ENCODE results near the gene UBE2G1. TPM values are rescaled to one million over a fixed set of nuclear protein-coding genes. Genes with fewer than 3 reads are reported as not detected.

The UBE2G1 gene
- total and polyA plus RNA-seq, 2 of the 8 experiments (the other 6 are each of a cell fraction or from before 2014, with no cell fraction given) = 73.9 to 170 TPM

DNA sequence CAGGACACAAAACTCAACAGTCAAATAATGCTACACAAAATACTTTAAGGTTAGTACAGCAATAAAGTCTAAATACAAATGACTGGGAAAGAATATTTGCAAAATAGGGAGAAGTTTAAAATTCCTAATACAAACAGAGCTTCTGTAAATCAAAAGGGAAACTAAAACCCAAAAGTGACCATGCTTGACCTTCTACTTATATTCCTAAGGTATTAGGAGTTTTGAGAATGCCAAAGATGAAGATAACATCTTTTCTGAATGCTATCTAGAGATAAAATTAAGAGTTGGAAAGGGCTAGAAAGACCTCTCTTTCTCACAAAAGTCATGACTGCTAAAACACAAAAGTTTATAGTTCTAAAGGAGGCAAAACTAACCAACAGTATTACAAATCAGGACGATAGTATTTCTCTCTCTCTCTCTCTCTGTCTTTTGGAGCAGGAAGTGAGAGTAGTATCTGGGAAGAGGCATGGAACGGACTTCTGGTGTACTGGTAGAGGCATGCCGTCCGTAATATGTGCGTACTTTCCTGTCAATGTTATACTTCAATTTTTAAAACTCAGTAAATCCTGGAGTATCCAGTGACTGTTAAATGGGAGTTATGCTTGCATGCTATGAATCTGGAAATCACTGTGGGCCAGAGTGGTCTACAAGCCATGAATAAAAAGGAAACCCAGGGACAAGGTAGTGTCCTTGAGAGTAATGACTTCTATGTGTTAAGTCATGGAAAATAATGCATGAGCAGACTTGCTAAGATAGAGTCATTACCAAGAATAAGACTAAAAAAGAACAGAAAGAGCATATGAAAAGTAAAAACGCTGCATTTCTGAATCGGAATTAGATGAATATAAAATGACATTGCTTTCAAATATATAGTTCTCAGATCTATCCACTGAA, 53.0 kb downstream of the UBE2G1 start:
- WGBS, 2 experiments (ENCODE audit: extremely low coverage in 1 of 2, insufficient coverage in 1 of 2, insufficient read length in 1 of 2, insufficient replicate concordance in 2 of 2, low coverage in 1 of 2, low lambda C conversion rate in 2 of 2, missing lambda C conversion rate in 1 of 2) = 94% methylated on average over 7 of the region's 7 CpGs; no CpG with 5 or more reads in 1 of the 2 experiments
- H4K91ac ChIP-seq (replicated peaks; ENCODE audit: insufficient read length, low read length) = no peak overlapping the region
- H3K14ac ChIP-seq (ENCODE audit: insufficient read length) = no peak overlapping the region
- H2BK15ac ChIP-seq (ENCODE audit: low read length) = no peak overlapping the region
- H2BK120ac ChIP-seq (replicated peaks; ENCODE audit: low read depth, low read length) = no peak overlapping the region
- H3K9ac ChIP-seq (replicated peaks in 1 of 4; ENCODE audit: extremely low read depth in 1 of 4, low read depth in 3 of 4, low read length in 3 of 4) = no peak overlapping the region
- no peak overlapping the region for H3K4ac ChIP-seq (replicated peaks; ENCODE audit: insufficient read length, low read depth, low read length)
- no peak overlapping the region for H3K27ac ChIP-seq (ENCODE audit: low read depth, low read length)
- no peak overlapping the region for H2AFZ ChIP-seq (ENCODE audit: low read length)
- no peak overlapping the region for H2BK12ac ChIP-seq (ENCODE audit: low read depth, low read length)
- CTCF ChIA-PET (ENCODE audit: partially characterized antibody) = no interaction called here
- H2AK5ac ChIP-seq (ENCODE audit: low read depth, low read length) = no peak overlapping the region
- H3K79me1 ChIP-seq (ENCODE audit: low read depth, low read length) = peaks cover 5% of the 10 kb centered on the region
- H3K23me2 ChIP-seq (ENCODE audit: low read depth, low read length) = no peaks in the 10 kb centered on the region
- no peaks in the 10 kb centered on the region for H3K27me3 ChIP-seq (replicated peaks in 1 of 4; ENCODE audit: control insufficient read depth in 3 of 4, extremely low read depth in 1 of 4, insufficient read depth in 3 of 4, low read length in 3 of 4)
- FAIRE-seq = no peak
- H2BK20ac ChIP-seq (ENCODE audit: low read length) = no peak overlapping the region
- H3K4me2 ChIP-seq (ENCODE audit: insufficient read depth in 1 of 2, low read depth in 2 of 2, low read length in 2 of 2) = no peak overlapping the region
- peaks cover 14 to 16% of the 10 kb centered on the region in 2 experiments for H4K20me1 ChIP-seq (replicated peaks in 1 of 2; ENCODE audit: control insufficient read depth in 1 of 2, insufficient read depth in 2 of 2, low read length in 2 of 2)
- H3K23ac ChIP-seq (ENCODE audit: insufficient read length) = no peak overlapping the region
- H2BK5ac ChIP-seq (ENCODE audit: low read depth, low read length) = no peak overlapping the region
- H3K18ac ChIP-seq (ENCODE audit: extremely low read depth, low read length) = no peak overlapping the region
- no peak overlapping the region for H4K5ac ChIP-seq (ENCODE audit: insufficient read length, low read depth, low read length)
- H3K4me1 ChIP-seq (replicated peaks in 1 of 4; ENCODE audit: control insufficient read depth in 3 of 4, insufficient read depth in 4 of 4, low read length in 3 of 4) = peaks cover 0 to 14% (median under 1%) of the 10 kb centered on the region in 4 experiments; a peak in 3 of 7 replicates
- H3K9me3 ChIP-seq (ENCODE audit: insufficient read depth in 2 of 2, low read depth in 1 of 2, low read length in 1 of 2) = no peaks in the 10 kb centered on the region; a peak in 1 of 4 replicates
- H4K8ac ChIP-seq (ENCODE audit: extremely low read depth, insufficient read depth, low read length) = no peak overlapping the region
- no peaks in the 10 kb centered on the region; a peak in 3 of 8 replicates for H3K36me3 ChIP-seq (ENCODE audit: control insufficient read depth in 2 of 4, insufficient read depth in 4 of 4, low read length in 3 of 4)
- DNase-seq (ENCODE audit: low read depth in 1 of 2, low spot score in 2 of 2) = no peak
- H3K79me2 ChIP-seq (ENCODE audit: control insufficient read depth in 1 of 2, insufficient read depth in 2 of 2, low read length in 2 of 2) = peaks cover 36 to 95% of the 10 kb centered on the region in 2 experiments; a peak in 3 of 4 replicates
- POLR2A ChIA-PET (ENCODE audit: partially characterized antibody) = interaction anchor here (0.8 kb wide), 1 partner anchor 83 kb away, joined by 3 read pairs; no protein-coding TSS in a partner anchor
- no peak overlapping the region for H3K4me3 ChIP-seq (ENCODE audit: extremely low read depth in 1 of 4, insufficient read depth in 2 of 4, low read depth in 3 of 4, low read length in 4 of 4)
- H3K56ac ChIP-seq (replicated peaks; ENCODE audit: insufficient read length, low read depth, low read length) = no peak overlapping the region
- no peak for TF ChIP-seq EZH2 (IDR thresholded peaks at IDR 0.05; ENCODE audit: low read depth, low read length, severe bottlenecking)
- TF ChIP-seq JUND (IDR thresholded peaks at IDR 0.05; ENCODE audit: low read length) = no peak
- TF ChIP-seq POU5F1 (IDR thresholded peaks at IDR 0.05; ENCODE audit: low read depth, low read length) = no peak
- TF ChIP-seq CEBPB (IDR thresholded peaks at IDR 0.05; ENCODE audit: low read depth, low read length) = no peak
- no peak for TF ChIP-seq CREB1 (IDR thresholded peaks at IDR 0.05)
- TF ChIP-seq, protein P1, sequence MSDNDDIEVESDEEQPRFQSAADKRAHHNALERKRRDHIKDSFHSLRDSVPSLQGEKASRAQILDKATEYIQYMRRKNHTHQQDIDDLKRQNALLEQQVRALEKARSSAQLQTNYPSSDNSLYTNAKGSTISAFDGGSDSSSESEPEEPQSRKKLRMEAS (IDR thresholded peaks at IDR 0.05) = no peak
- TF ChIP-seq, protein P2, sequence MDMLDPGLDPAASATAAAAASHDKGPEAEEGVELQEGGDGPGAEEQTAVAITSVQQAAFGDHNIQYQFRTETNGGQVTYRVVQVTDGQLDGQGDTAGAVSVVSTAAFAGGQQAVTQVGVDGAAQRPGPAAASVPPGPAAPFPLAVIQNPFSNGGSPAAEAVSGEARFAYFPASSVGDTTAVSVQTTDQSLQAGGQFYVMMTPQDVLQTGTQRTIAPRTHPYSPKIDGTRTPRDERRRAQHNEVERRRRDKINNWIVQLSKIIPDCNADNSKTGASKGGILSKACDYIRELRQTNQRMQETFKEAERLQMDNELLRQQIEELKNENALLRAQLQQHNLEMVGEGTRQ (IDR thresholded peaks at IDR 0.05; ENCODE audit: low read length) = no peak
- no peak for TF ChIP-seq SUZ12 (IDR thresholded peaks at IDR 0.05; ENCODE audit: low read length)
- no peak for TF ChIP-seq BACH1 (IDR thresholded peaks at IDR 0.05; ENCODE audit: low read length)
- no peak for TF ChIP-seq GABPA (IDR thresholded peaks at IDR 0.05; ENCODE audit: borderline replicate concordance, insufficient read depth, low read length)
- no peak for TF ChIP-seq RXRA (IDR thresholded peaks at IDR 0.05; ENCODE audit: insufficient read depth, low read depth, low read length)

Data from H1 (cell line).